Hepatocyte (in vitro differentiated cells): ENCODE results near the gene BEAN1. TPM values are rescaled to one million over a fixed set of nuclear protein-coding genes. Genes with fewer than 3 reads are reported as not detected.
"Not testable (repeated sequence)": the region's sequence is repeated elsewhere in the genome, so short reads cannot be mapped to it uniquely, and the experiment has no call there.

Experiments used
- DNase-seq: peaks from one replicate; pipeline ENCODE4 v3.0.0-alpha.2; 2016; ENCODE audit warnings: low spot score
- H2AFZ ChIP-seq: fragments of 200-600 bp; sonication (generic); 2 replicates; pipeline ENCODE4 v1.6.0; 2016; ENCODE audit warnings: antibody characterized with exemption, mild to moderate bottlenecking
- H3K27ac ChIP-seq: fragments of 200-600 bp; sonication (generic); 2 replicates; pipeline ENCODE4 v1.5.1; 2016; ENCODE audit warnings: mild to moderate bottlenecking
- H3K27me3 ChIP-seq: fragments of 200-600 bp; sonication (generic); 2 replicates; pipeline ENCODE4 v1.6.1; 2016
- H3K36me3 ChIP-seq: fragments of 200-600 bp; sonication (generic); replicated peaks from 2 replicates; pipeline ENCODE4 v1.5.1; 2016; ENCODE audit warnings: low read depth; ENCODE audit not compliant: insufficient read depth
- H3K4me1 ChIP-seq: fragments of 200-600 bp; sonication (generic); 2 replicates; pipeline ENCODE4 v1.5.1; 2016; ENCODE audit warnings: mild to moderate bottlenecking, moderate library complexity; ENCODE audit not compliant: insufficient read depth
- H3K4me2 ChIP-seq: fragments of 200-600 bp; sonication (generic); 2 replicates; pipeline ENCODE4 v1.6.0; 2016
- H3K4me3 ChIP-seq: fragments of 200-600 bp; sonication (generic); 2 replicates; pipeline ENCODE4 v1.5.1; 2016; ENCODE audit warnings: mild to moderate bottlenecking
- H3K79me2 ChIP-seq: fragments of 200-600 bp; sonication (generic); 2 replicates; pipeline ENCODE4 v1.6.0; 2017; ENCODE audit warnings: mild to moderate bottlenecking
- H3K9me2 ChIP-seq: fragments of 200-600 bp; sonication (generic); replicated peaks from 2 replicates; pipeline ENCODE4 v1.6.0; 2017; ENCODE audit warnings: mild to moderate bottlenecking; ENCODE audit not compliant: insufficient read depth
- H3K9me3 ChIP-seq: fragments of 200-600 bp; sonication (generic); 2 replicates; pipeline ENCODE4 v1.5.1; 2016; ENCODE audit warnings: low read depth, mild to moderate bottlenecking
- H4K20me1 ChIP-seq: fragments of 200-600 bp; sonication (generic); 2 replicates; pipeline ENCODE4 v1.6.0; 2016; ENCODE audit warnings: mild to moderate bottlenecking; ENCODE audit not compliant: insufficient read depth, poor library complexity, severe bottlenecking
- CTCF ChIP-seq: fragments of 200-600 bp; sonication (generic); IDR thresholded peaks from 2 replicates; pipeline ENCODE4 v1.5.1; 2016; ENCODE audit warnings: antibody characterized with exemption, mild to moderate bottlenecking; ENCODE audit not compliant: poor library complexity
- EZH2 ChIP-seq: fragments of 200-600 bp; sonication (generic); IDR thresholded peaks from 2 replicates; pipeline ENCODE4 v1.6.1; 2016; ENCODE audit warnings: antibody characterized with exemption, mild to moderate bottlenecking, borderline replicate concordance
- EZH2phosphoT487 ChIP-seq: fragments of 200-600 bp; sonication (generic); IDR thresholded peaks from one replicate; pipeline ENCODE4 v1.6.1; 2018; ENCODE audit warnings: antibody characterized with exemption, mild to moderate bottlenecking, low read depth, moderate library complexity; ENCODE audit not compliant: unreplicated experiment, severe bottlenecking
- WGBS: methylation state at CpG from one replicate; pipeline ENCODE4 v1.1.6; 2016; ENCODE audit warnings: low lambda C conversion rate; ENCODE audit errors: missing lambda C conversion rate; 5-methylcytosine and 5-hydroxymethylcytosine counted together
- polyA plus RNA-seq: library from polyadenylated mRNA; unstranded; fragments of >200 nt; fragmentation: Nextera tagmentation; extraction: Ambion mirVana; gene quantifications from 2 replicates; pipeline ENCODE4 v1.2.1, GENCODE V29; 2016
- total RNA-seq: library from RNA; depleted of rRNA; stranded (reverse); fragments of >200 nt; gene quantifications from 2 replicates; pipeline ENCODE4 v1.2.3, GENCODE V29; 2014

BEAN1 gene
- total and polyA plus RNA-seq, 2 experiments from 2014 or later, result 0.63 to 1.8 TPM

GRCh38 chr16:66458853-66459252 lies 31.8 kb downstream of the BEAN1 start:
- Histone ChIP-seq H3K27me3 (peaks cover 10% of the 10 kb centered on the region), H3K4me2 (no peak overlapping the region), H3K4me3 (no peak overlapping the region), H3K36me3 (no peaks in the 10 kb centered on the region), H3K79me2 (no peaks in the 10 kb centered on the region), H4K20me1 (no peaks in the 10 kb centered on the region), H3K9me2 (no peaks in the 10 kb centered on the region), H3K9me3 (no peaks in the 10 kb centered on the region), H2AFZ (no peak overlapping the region), H3K4me1 (no peaks in the 10 kb centered on the region), H3K27ac (no peak overlapping the region)
- 82% methylated on average over 7 of the region's 7 CpGs for WGBS
- no peak for DNase-seq
- no peak for TF ChIP-seq CTCF
- TF ChIP-seq EZH2phosphoT487, result no peak
- no peak for TF ChIP-seq EZH2

- Histone ChIP-seq H3K4me1 (no peaks in the 10 kb centered on the region), H3K9me2 (no peaks in the 10 kb centered on the region), H3K4me3 (no peak overlapping the region), H3K27ac (no peak overlapping the region), H3K36me3 (no peaks in the 10 kb centered on the region), H3K27me3 (peaks cover 10% of the 10 kb centered on the region), H3K4me2 (no peak overlapping the region), H4K20me1 (no peaks in the 10 kb centered on the region), H3K9me3 (no peaks in the 10 kb centered on the region), H3K79me2 (no peaks in the 10 kb centered on the region), H2AFZ (no peak overlapping the region)
- TF ChIP-seq EZH2, result no peak
- no peak for TF ChIP-seq CTCF
- TF ChIP-seq EZH2phosphoT487, result no peak
- WGBS, result 36% methylated on average over 5 of the region's 5 CpGs
- no peak for DNase-seq
Observed at GRCh38 chr16:66459878-66460277, 32.8 kb downstream of the BEAN1 start.

GRCh38 chr16:66460703-66461102 lies 33.6 kb downstream of the BEAN1 start:
- Histone ChIP-seq H3K27me3 (peaks cover 10% of the 10 kb centered on the region), H3K4me3 (no peak overlapping the region), H3K9me2 (no peaks in the 10 kb centered on the region), H3K9me3 (no peaks in the 10 kb centered on the region), H3K27ac (no peak overlapping the region), H2AFZ (no peak overlapping the region), H3K36me3 (no peaks in the 10 kb centered on the region), H4K20me1 (no peaks in the 10 kb centered on the region), H3K4me2 (no peak overlapping the region), H3K79me2 (no peaks in the 10 kb centered on the region), H3K4me1 (no peaks in the 10 kb centered on the region)
- TF ChIP-seq EZH2phosphoT487, result no peak
- no peak for TF ChIP-seq CTCF
- TF ChIP-seq EZH2, result no peak
- 86% methylated on average over 1 of the region's 1 CpG for WGBS
- no peak for DNase-seq

- Histone ChIP-seq H3K9me2 (no peaks in the 10 kb centered on the region), H3K36me3 (no peaks in the 10 kb centered on the region), H3K4me1 (no peaks in the 10 kb centered on the region), H3K9me3 (no peaks in the 10 kb centered on the region), H3K4me3 (no peak overlapping the region), H3K27me3 (peaks cover 10% of the 10 kb centered on the region), H4K20me1 (no peaks in the 10 kb centered on the region), H3K27ac (no peak overlapping the region), H3K4me2 (no peak overlapping the region), H3K79me2 (no peaks in the 10 kb centered on the region), H2AFZ (no peak overlapping the region)
- no peak for DNase-seq
- TF ChIP-seq EZH2phosphoT487 (no peak), CTCF (no peak), EZH2 (no peak)
- WGBS, result 93% methylated on average over 1 of the region's 1 CpG
Observed at GRCh38 chr16:66462912-66463311, 35.8 kb downstream of the BEAN1 start.

GRCh38 chr16:66465946-66466345 lies 38.9 kb downstream of the BEAN1 start:
- WGBS, result 94% methylated on average over 6 of the region's 6 CpGs
- not testable (repeated sequence) for H4K20me1 ChIP-seq, H3K27ac ChIP-seq, H3K79me2 ChIP-seq, H3K27me3 ChIP-seq, H2AFZ ChIP-seq, H3K9me3 ChIP-seq, H3K4me2 ChIP-seq, H3K4me1 ChIP-seq, DNase-seq, H3K9me2 ChIP-seq, H3K36me3 ChIP-seq, H3K4me3 ChIP-seq
